HFFc6 (cell line): ENCODE measurements around the gene MAST3. TPM values are rescaled to one million over a fixed set of nuclear protein-coding genes. Genes with fewer than 3 reads are reported as not detected.
A peak's percentile ranks its signal among the peaks of the same experiment; 100 is the strongest.

ENCODE experiments used
- DNase-seq: peaks from one replicate; pipeline ENCODE4 v3.0.0-alpha.2; 2018
- H3K27ac Mint-ChIP-seq: 2 replicates; pipeline ENCODE4 v1.8.0; 2020; ENCODE audit warnings: mild to moderate bottlenecking, mixed read lengths
- H3K27me3 Mint-ChIP-seq: 2 replicates; pipeline ENCODE4 v1.8.0; 2021; ENCODE audit warnings: mild to moderate bottlenecking, moderate library complexity, mixed read lengths; ENCODE audit not compliant: insufficient read depth
- H3K36me3 Mint-ChIP-seq: 2 replicates; pipeline ENCODE4 v1.8.0; 2021; ENCODE audit warnings: low read depth, mixed read lengths
- H3K4me1 Mint-ChIP-seq: 2 replicates; pipeline ENCODE4 v1.8.0; 2020; ENCODE audit warnings: low read depth, mixed read lengths
- H3K4me3 Mint-ChIP-seq: 2 replicates; pipeline ENCODE4 v1.8.0; 2020; ENCODE audit warnings: mild to moderate bottlenecking, moderate library complexity, mixed read lengths
- H3K9me3 Mint-ChIP-seq: 2 replicates; pipeline ENCODE4 v1.8.0; 2020; ENCODE audit warnings: mild to moderate bottlenecking, mixed read lengths
- CTCF ChIP-seq: fragments of 200-600 bp; sonication (generic); IDR thresholded peaks from 2 replicates; pipeline ENCODE4 v1.5.0; 2021; ENCODE audit warnings: antibody characterized with exemption, mild to moderate bottlenecking
- total RNA-seq, 6 experiments: library from RNA; stranded (reverse); fragmentation: NEBNext Ultra II Directional; extraction: Animal tissue kit (Norgen Biotek cat#: 25700); gene quantifications; 2 replicates in 1 of 6; 3 replicates in 5 of 6; pipeline ENCODE4 v1.2.3, GENCODE V29; 2021

The MAST3 gene
- total RNA-seq, 6 experiments from 2014 or later, result 12.2 to 17.4 (median 13.2) TPM

- H3K4me3 Mint-ChIP-seq, result no peak overlapping the region
- H3K4me1 Mint-ChIP-seq, result peaks cover 19% of the 10 kb centered on the region
- no peak for TF ChIP-seq CTCF
- H3K36me3 Mint-ChIP-seq, result peaks cover 9% of the 10 kb centered on the region; the same call in 1 of the 2 replicates
- H3K9me3 Mint-ChIP-seq, result no peaks in the 10 kb centered on the region
- peaks cover 10% of the 10 kb centered on the region for H3K27me3 Mint-ChIP-seq
- DNase-seq, result no peak
- peak overlapping the region; percentile 20; the same call in 1 of the 2 replicates for H3K27ac Mint-ChIP-seq
Observed at GRCh38 chr19:18198374-18198773, 100.8 kb downstream of the MAST3 start.

Other genes with a start within 250 kb of the MAST3 start
- under 1 TPM; 0.30 to 1.00 (median 0.40) TPM for gene JAK3, start 249.8 kb upstream of the MAST3 start, total RNA-seq
- 1,000 to 10,000 TPM; 1,774 to 2,038 (median 1,892) TPM for gene RPL18A, start 237.9 kb upstream of the MAST3 start, total RNA-seq
- gene SLC5A5, start 225.8 kb upstream of the MAST3 start, total RNA-seq, result not detected
- 100 to 1,000 TPM in 4 of 6 experiments, 10 to 100 TPM in 2; 86.3 to 115 (median 103) TPM for gene CCDC124, start 164.8 kb upstream of the MAST3 start, total RNA-seq
- gene KCNN1, start 130.7 kb upstream of the MAST3 start, total RNA-seq, result not detected
- 1 to 10 TPM; 5.3 to 8.1 (median 7.0) TPM for gene ARRDC2, start 89.6 kb upstream of the MAST3 start, total RNA-seq
- gene IL12RB1, start 10.8 kb upstream of the MAST3 start, total RNA-seq, result under 1 TPM in 1 of 6 experiments, not detected in 5; 0.10 TPM
- 10 to 100 TPM; 51.9 to 66.1 (median 56.0) TPM for gene PIK3R2, start 55.4 kb downstream of the MAST3 start, total RNA-seq
- gene IFI30, start 76.0 kb downstream of the MAST3 start, total RNA-seq, result 1 to 10 TPM; 4.9 to 9.0 (median 6.0) TPM
- gene MPV17L2, start 95.4 kb downstream of the MAST3 start, total RNA-seq, result 10 to 100 TPM in 5 of 6 experiments, 1 to 10 TPM in 1; 9.7 to 14.9 (median 13.1) TPM
- 1 to 10 TPM; 6.1 to 9.0 (median 7.3) TPM for gene RAB3A, start 106.3 kb downstream of the MAST3 start, total RNA-seq
- gene PDE4C, start 128.7 kb downstream of the MAST3 start, total RNA-seq, result under 1 TPM in 1 of 6 experiments, not detected in 5; 0.14 TPM
- under 1 TPM; 0.40 to 0.87 (median 0.55) TPM for gene IQCN, start 176.7 kb downstream of the MAST3 start, total RNA-seq
- gene JUND, start 183.8 kb downstream of the MAST3 start, total RNA-seq, result 10 to 100 TPM; 70.3 to 99.9 (median 91.7) TPM
- gene LSM4, start 225.3 kb downstream of the MAST3 start, total RNA-seq, result 100 to 1,000 TPM; 175 to 217 (median 202) TPM
- gene PGPEP1, start 242.8 kb downstream of the MAST3 start, total RNA-seq, result 10 to 100 TPM; 30.5 to 54.1 (median 32.4) TPM